Loucy (cell line): ENCODE results near the gene FMO2.

Experiments used
- H2AFZ ChIP-seq: fragments of 200-600 bp; sonication (generic); 2 replicates; pipeline ENCODE4 v1.6.0; 2016; ENCODE audit warnings: antibody characterized with exemption, mild to moderate bottlenecking, low read length, moderate library complexity
- H3F3A ChIP-seq: fragments of 200-600 bp; 2 replicates; pipeline ENCODE4 v1.6.0; 2016; ENCODE audit warnings: antibody characterized with exemption, low read depth, mild to moderate bottlenecking
- H3K27me3 ChIP-seq: fragments of 200-600 bp; sonication (generic); 2 replicates; pipeline ENCODE4 v1.6.1; 2014; ENCODE audit warnings: low read length, mild to moderate bottlenecking; ENCODE audit not compliant: insufficient read depth, poor library complexity, severe bottlenecking
- H3K36me3 ChIP-seq: fragments of 200-600 bp; sonication (generic); 2 replicates; pipeline ENCODE4 v1.6.1; 2016; ENCODE audit warnings: low read length; ENCODE audit not compliant: insufficient read depth
- H3K4me1 ChIP-seq: fragments of 200-600 bp; sonication (generic); 2 replicates; pipeline ENCODE4 v1.5.1; 2014; ENCODE audit warnings: low read length, mild to moderate bottlenecking; ENCODE audit not compliant: insufficient read depth, poor library complexity, severe bottlenecking
- H3K4me2 ChIP-seq: fragments of 200-600 bp; sonication (generic); 2 replicates; pipeline ENCODE4 v1.6.0; 2014; ENCODE audit warnings: antibody characterized with exemption, low read length, low read depth, mild to moderate bottlenecking; ENCODE audit not compliant: poor library complexity, severe bottlenecking
- H3K4me3 ChIP-seq: fragments of 200-600 bp; sonication (generic); 2 replicates; pipeline ENCODE4 v1.5.1; 2014; ENCODE audit warnings: low read length, mild to moderate bottlenecking, mixed read lengths; ENCODE audit not compliant: poor library complexity, severe bottlenecking
- H3K79me2 ChIP-seq: fragments of 200-600 bp; sonication (generic); 2 replicates; pipeline ENCODE4 v1.6.1; 2014; ENCODE audit warnings: low read length; ENCODE audit not compliant: insufficient read depth
- H3K9ac ChIP-seq: fragments of 200-600 bp; sonication (generic); 2 replicates; pipeline ENCODE4 v1.6.0; 2014; ENCODE audit warnings: mild to moderate bottlenecking, low read depth, low read length, moderate library complexity; ENCODE audit not compliant: poor library complexity, severe bottlenecking
- H3K9me2 ChIP-seq: fragments of 200-600 bp; sonication (generic); replicated peaks from 2 replicates; pipeline ENCODE4 v1.6.1; 2016; ENCODE audit warnings: low read depth, low read length, mixed read lengths
- H3K9me3 ChIP-seq: fragments of 200-600 bp; sonication (generic); 2 replicates; pipeline ENCODE4 v1.6.1; 2014; ENCODE audit warnings: mild to moderate bottlenecking, antibody characterized with exemption, low read length, low read depth; ENCODE audit not compliant: insufficient read depth
- H4K20me1 ChIP-seq: fragments of 200-600 bp; sonication (generic); 2 replicates; pipeline ENCODE4 v1.6.0; 2014; ENCODE audit warnings: antibody characterized with exemption, low read length, mild to moderate bottlenecking; ENCODE audit not compliant: insufficient read depth, poor library complexity, severe bottlenecking
- CTCF ChIP-seq: fragments of 200-600 bp; sonication (generic); conservative IDR thresholded peaks from 2 replicates; pipeline ENCODE4 v1.5.1; 2014; ENCODE audit warnings: mild to moderate bottlenecking, antibody characterized with exemption, low read length
- EZH2phosphoT487 ChIP-seq: fragments of 200-600 bp; IDR thresholded peaks from 2 replicates; pipeline ENCODE4 v1.6.1; 2018; ENCODE audit warnings: antibody characterized with exemption, mild to moderate bottlenecking, moderate library complexity, borderline replicate concordance

The FMO2 gene

GRCh38 chr1:171158551-171158950, 26.5 kb upstream of the FMO2 start:
- Histone ChIP-seq H3K79me2 (no peaks in the 10 kb centered on the region), H3F3A (no peaks in the 10 kb centered on the region), H3K4me3 (no peak overlapping the region), H4K20me1 (no peaks in the 10 kb centered on the region), H2AFZ (no peak overlapping the region), H3K4me2 (no peak overlapping the region), H3K36me3 (no peaks in the 10 kb centered on the region), H3K9ac (no peak overlapping the region), H3K9me2 (no peaks in the 10 kb centered on the region), H3K4me1 (no peaks in the 10 kb centered on the region), H3K9me3 (no peaks in the 10 kb centered on the region), H3K27me3 (no peaks in the 10 kb centered on the region)
- TF ChIP-seq EZH2phosphoT487 (no peak), CTCF (no peak)

- Histone ChIP-seq H3K36me3 (no peaks in the 10 kb centered on the region), H3K4me1 (no peaks in the 10 kb centered on the region), H3K9ac (no peak overlapping the region), H3K4me2 (no peak overlapping the region), H3K9me2 (no peaks in the 10 kb centered on the region), H3K79me2 (no peaks in the 10 kb centered on the region), H4K20me1 (no peaks in the 10 kb centered on the region), H2AFZ (no peak overlapping the region), H3K27me3 (no peaks in the 10 kb centered on the region), H3K4me3 (no peak overlapping the region), H3F3A (no peaks in the 10 kb centered on the region), H3K9me3 (no peaks in the 10 kb centered on the region)
- TF ChIP-seq EZH2phosphoT487 (no peak), CTCF (no peak)
Measured at GRCh38 chr1:171159148-171159547, 26.0 kb upstream of the FMO2 start.

- Histone ChIP-seq H3K4me1 (no peaks in the 10 kb centered on the region), H4K20me1 (no peaks in the 10 kb centered on the region), H3K9me3 (no peaks in the 10 kb centered on the region), H3K27me3 (no peaks in the 10 kb centered on the region), H3K4me2 (no peak overlapping the region), H3K36me3 (no peaks in the 10 kb centered on the region), H3K9me2 (no peaks in the 10 kb centered on the region), H3K4me3 (no peak overlapping the region), H2AFZ (no peak overlapping the region), H3K79me2 (no peaks in the 10 kb centered on the region), H3F3A (no peaks in the 10 kb centered on the region), H3K9ac (no peak overlapping the region)
- TF ChIP-seq EZH2phosphoT487 (no peak), CTCF (no peak)
Measured at GRCh38 chr1:171160211-171160610, 24.9 kb upstream of the FMO2 start.
